Right renal pelvis (tissue), 4 donors: ENCODE results near the gene CROCC2. TPM values are rescaled to one million over a fixed set of nuclear protein-coding genes. Genes with fewer than 3 reads are reported as not detected.

Source experiments
- DNase-seq, 4 donors: peaks; one replicate each; pipeline ENCODE4 v3.0.0-alpha.2; 2013; ENCODE audit warnings: low read depth in 4 of 4, low spot score in 3 of 4, missing footprints in 1 of 4
- polyA plus RNA-seq, 4 donors: library from polyadenylated mRNA; unstranded; fragments of 120-200 nt; gene quantifications; one replicate each; pipeline ENCODE4 v1.2.1, GENCODE V29; 2013; ENCODE audit not compliant: insufficient read length in 4 of 4

Gene CROCC2
- polyA plus RNA-seq, 4 donors: 0.03 to 0.13 (median 0.05) TPM; not detected in 1

GRCh38 chr2:241030333-241030680 lies 124.2 kb downstream of the CROCC2 start:
- no peak for DNase-seq

GRCh38 chr2:241030883-241031282 lies 124.7 kb downstream of the CROCC2 start:
- DNase-seq: no peak

- DNase-seq: no peak
These were observed 125.5 kb downstream of the CROCC2 start for GRCh38 chr2:241031436-241032165.

GRCh38 chr2:241033336-241033987 lies 127.3 kb downstream of the CROCC2 start:
- no peak for DNase-seq

GRCh38 chr2:241033994-241034393 lies 127.9 kb downstream of the CROCC2 start:
- no peak for DNase-seq

GRCh38 chr2:241034490-241035141 lies 128.5 kb downstream of the CROCC2 start:
- no peak for DNase-seq

- DNase-seq: no peak
These were observed 129.1 kb downstream of the CROCC2 start for GRCh38 chr2:241035142-241035817.

- DNase-seq: no peak
These were observed 129.8 kb downstream of the CROCC2 start for GRCh38 chr2:241035818-241036396.

GRCh38 chr2:241036397-241036963 lies 130.3 kb downstream of the CROCC2 start:
- DNase-seq: peak in 1 of 4 donors; percentile 5

- no peak for DNase-seq
These were observed 130.9 kb downstream of the CROCC2 start for GRCh38 chr2:241036964-241037421.

- no peak for DNase-seq
These were observed 131.4 kb downstream of the CROCC2 start for GRCh38 chr2:241037498-241037897.

GRCh38 chr2:241038374-241039180 lies 132.4 kb downstream of the CROCC2 start:
- no peak for DNase-seq

GRCh38 chr2:241039416-241039815 lies 133.3 kb downstream of the CROCC2 start:
- DNase-seq: no peak

GRCh38 chr2:241040081-241040803 lies 134.1 kb downstream of the CROCC2 start:
- no peak for DNase-seq

- DNase-seq: no peak
These were observed 135.5 kb downstream of the CROCC2 start for GRCh38 chr2:241041589-241042158.
